GM21786 (cell line): ENCODE data around the gene HAGHL.

Source experiments
- ATAC-seq: cut with Tn5 transposase; IDR thresholded peaks from one replicate; pipeline ENCODE4 v1.9.1; 2021; ENCODE audit not compliant: unreplicated experiment

Gene HAGHL

DNA sequence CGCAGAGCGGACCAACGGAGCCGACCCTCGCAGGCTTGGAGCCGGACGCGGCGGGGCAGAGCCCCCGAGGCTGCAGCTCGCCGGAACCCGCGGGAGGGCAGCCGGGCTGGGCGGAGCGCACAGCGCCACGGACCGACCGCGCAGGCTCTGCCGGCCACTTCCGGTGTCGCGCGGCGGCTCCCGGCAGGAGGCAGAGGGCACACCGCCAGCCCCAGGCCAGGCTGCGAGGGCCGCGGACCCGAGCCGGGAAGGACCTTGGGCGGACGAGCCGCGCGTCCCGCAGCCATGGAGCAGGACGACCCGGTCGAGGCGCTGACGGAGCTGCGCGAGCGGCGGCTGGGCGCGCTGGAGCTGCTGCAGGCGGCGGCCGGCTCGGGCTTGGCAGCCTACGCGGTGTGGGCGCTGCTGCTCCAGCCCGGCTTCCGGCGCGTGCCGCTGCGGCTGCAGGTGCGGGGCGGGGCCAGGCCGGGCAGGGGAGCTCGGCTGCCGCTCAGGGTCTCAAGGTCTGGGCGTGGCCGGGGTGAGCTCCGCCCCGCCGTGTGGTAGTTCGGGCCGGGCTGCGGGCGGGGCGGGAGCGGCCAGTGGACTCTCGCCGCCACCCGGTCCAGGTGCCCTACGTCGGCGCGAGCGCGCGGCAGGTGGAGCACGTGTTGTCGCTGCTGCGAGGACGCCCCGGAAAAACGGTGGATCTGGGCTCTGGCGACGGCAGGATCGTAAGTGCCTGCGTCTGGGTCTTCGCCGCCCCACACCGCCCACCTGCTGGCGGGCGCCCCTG, 5.7 kb upstream of the HAGHL start, which contains the start of gene ANTKMT:
TSS of gene ANTKMT (plus strand) at position 157 of the 775 bp plus-strand sequence. CDS start at position 286, 129 bp downstream.
- peak; percentile 66 for ATAC-seq

DNA sequence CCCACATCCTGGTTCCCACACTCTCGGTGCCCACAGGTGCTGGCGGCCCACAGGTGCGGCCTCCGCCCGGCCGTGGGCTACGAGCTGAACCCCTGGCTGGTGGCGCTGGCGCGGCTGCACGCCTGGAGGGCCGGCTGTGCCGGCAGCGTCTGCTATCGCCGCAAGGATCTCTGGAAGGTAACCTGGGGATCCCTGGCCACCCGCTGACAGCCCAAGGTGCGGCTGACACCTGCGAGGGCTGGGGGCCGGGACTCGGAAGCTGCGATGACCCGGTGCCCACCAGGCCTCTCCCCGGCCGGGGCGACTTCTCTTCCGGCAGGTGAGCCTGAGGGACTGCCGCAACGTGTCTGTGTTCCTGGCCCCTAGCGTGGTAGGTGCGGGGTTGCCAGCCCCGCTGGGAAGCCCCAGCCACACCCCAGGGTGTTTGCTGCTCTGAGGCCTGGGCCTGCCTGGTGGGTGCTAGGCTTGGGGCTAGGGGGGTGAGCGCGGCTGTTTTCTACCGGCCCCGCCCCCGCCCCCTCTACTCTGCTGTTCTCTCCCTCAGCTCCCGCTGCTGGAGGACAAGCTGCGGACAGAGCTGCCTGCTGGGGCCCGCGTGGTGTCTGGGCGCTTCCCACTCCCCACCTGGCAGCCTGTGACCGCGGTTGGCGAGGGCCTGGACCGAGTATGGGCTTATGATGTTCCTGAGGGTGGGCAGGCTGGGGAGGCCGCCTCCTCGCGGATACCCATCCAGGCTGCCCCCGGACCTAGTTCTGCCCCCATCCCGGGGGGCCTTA, 5.0 kb upstream of the HAGHL start:
- ATAC-seq, result no peak

DNA sequence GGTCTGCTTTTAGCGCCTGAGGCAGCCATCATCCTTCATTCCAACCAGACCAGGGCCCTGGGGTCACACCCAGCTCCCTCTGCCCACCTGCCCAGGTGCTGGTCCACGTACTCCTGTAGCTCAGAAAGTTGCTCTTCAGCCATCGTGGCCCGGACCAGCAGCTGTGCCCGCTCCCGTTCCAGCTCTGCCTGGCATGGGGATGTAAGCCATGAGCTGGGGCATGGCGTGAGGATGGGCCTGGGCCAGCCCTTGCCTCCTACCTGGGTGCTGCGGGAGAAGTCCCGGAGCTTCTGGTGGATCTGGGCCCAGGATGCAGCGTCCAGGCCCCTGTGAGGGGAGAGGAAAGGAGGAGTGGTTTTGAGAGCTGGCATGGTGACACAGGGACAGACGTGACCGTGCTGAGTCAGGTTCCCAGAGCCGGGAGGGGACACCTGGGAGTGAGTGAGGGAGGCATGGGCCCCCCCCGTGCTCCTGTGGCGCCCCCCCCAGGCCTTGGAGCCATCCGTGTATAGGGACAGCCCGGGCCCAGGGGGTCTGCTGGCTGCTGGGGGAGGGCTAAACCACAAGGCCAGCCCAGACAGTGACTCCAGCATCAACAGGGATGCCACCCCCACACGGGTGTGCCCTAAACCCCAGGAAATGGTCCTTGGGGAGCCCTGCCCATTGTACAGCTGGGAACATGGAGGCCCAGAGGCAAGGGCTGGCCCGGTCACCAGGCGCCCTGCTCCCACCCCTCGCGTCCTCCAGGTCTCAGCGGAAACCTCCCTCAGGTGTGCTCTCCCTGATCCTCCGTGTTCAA, 3.9 kb upstream of the HAGHL start:
- ATAC-seq, result no peak

- no peak for ATAC-seq
Measured at GRCh38 chr16:723695-724094, 3.2 kb upstream of the HAGHL start.

GRCh38 chr16:724188-725040, 2.5 kb upstream of the HAGHL start:
- no peak for ATAC-seq

DNA sequence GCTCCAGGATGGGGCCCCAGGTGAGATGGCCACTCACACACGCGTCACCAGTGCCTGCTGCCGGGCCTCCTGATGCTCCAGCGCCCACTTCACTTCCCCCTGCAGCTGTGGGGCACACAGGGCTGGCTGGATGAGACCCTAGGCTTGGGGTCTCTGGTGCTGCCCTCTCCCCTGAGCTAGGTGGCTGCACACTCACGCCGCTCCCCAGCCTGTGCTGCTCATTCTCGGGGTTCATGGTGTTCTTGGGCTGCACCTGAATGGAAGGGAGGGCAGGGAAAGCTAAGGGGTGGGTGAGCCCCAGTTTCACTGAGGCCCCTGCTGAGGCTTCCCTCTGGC, 1.9 kb upstream of the HAGHL start:
- no peak for ATAC-seq

DNA sequence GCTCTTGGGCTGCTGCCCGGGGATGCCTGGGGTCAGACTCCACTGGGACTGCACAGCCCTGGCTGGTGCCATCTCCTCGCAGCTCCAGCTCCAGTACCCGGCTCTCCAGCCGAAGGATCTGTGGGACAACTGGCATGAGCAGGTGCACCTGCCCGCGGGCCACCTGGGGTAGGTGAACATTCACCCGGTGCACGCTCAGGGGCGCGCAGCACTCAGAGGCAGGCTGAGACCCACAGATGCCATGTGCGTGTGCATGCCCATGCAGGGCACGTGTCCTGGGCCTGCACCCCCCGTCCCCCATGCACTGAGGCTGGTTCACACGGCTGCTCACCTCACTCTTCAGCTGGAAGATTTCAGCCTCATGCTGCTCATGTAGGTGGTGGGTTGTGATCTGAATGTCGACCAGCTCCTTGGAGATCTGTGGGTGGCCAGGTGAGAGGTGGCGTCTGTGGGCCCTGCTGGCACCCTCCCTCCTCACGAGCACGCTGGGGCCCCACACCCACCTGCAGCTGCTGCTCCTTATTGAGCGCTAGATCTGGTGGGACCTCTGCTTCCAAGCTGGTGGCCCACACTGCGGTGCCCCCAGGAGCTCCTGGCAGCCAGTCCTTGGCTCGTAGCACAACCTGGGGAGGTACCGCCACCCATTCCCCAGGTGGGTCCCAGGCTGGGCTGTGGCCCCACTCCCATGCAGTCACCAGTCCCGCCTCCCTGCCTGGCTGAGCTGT, 1.3 kb upstream of the HAGHL start:
- no peak for ATAC-seq

- ATAC-seq, result no peak
Measured at GRCh38 chr16:726188-726437, 793 bp upstream of the HAGHL start.

DNA sequence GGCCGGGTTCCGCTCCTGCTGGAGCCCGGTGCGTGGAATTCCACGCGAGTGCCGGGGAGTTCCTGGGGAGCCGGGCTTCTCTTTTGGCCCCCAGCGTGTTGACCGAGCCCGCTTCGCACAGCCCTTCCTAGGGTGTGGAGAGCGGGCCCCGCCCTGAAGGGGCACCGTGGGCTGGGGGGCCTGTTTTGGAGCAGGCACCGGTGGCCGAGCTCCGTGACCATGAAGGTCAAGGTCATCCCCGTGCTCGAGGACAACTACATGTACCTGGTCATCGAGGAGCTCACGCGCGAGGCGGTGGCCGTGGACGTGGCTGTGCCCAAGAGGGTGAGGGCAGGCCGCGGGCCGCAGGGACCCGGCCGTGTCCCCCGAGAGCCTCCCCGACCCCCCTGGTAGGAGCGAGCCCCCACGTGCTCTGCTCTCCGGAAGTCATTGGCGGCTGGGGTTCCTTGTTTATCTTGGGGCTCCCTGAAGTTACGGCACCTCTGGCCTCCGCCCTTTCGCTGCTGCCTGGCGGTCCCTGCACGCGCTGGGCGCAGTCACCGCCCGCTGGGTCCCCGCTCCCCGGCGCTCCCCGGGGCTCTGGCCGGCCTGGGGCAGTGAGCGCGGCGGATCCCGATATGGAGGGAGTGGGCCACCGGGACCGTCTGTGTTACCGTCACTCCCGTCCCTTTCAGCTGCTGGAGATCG, 528 bp downstream of the HAGHL start:
- no peak for ATAC-seq

- peak; percentile 33 for ATAC-seq
Measured at GRCh38 chr16:728131-728889, 1.4 kb downstream of the HAGHL start.

GRCh38 chr16:728890-729744, 2.2 kb downstream of the HAGHL start:
- no peak for ATAC-seq

GRCh38 chr16:729768-730665, 3.1 kb downstream of the HAGHL start:
- no peak for ATAC-seq

- no peak for ATAC-seq
Measured at GRCh38 chr16:730666-731509, 4.0 kb downstream of the HAGHL start.

DNA sequence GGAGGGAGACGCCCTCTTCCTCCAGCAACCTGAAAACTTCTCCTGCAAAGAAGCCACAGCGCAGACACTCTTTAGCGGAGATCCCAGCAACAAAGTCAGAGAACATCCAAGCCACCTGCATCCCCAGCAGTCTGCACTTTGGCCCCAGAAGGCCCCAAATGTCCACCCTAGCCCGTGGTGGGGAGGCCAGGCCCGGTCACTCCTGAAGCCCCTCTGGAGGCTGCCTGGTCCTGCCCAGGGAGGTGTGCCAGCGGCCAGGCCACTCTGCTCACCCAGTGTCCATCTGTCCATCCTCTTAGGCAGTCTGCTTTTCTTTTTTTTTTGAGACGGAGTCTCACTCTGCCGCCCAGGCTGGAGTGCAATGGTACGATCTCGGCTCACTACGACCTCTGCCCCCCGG, 5.4 kb downstream of the HAGHL start:
- ATAC-seq, result no peak

DNA sequence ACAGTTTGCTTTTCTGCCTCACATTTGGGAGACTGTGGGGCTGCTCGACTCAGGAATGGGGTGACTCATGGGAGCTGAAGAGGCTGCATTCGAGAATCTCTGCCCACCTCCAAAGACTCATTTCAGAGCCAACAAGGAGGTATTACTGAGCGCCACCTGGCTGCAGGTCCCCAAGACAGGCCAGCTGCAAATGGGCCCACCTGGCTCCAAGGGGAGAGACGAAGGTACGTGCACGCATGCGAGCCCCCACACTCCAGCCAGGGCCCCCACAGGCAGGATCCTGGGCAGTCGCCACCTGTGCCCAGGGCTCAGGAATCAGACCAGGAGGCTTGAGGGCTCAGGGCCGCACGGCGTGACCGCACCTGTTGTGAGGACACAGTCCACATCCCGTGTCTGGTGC, 6.0 kb downstream of the HAGHL start:
- ATAC-seq, result no peak
